Spleen (tissue), 7 donors: ENCODE results near the gene DKK2.

ENCODE experiments used
- CTCF ChIP-seq, 11 experiments: fragments of 200-600 bp in 7 of 11; fragments of 450-650 bp in 4 of 11; sonication (generic) in 4 of 11; IDR thresholded peaks in 8 of 11; conservative IDR thresholded peaks in 3 of 11; 1 replicate in 7 of 11; 2 replicates in 4 of 11; pipeline versions ENCODE4 v1.4.0 to v1.8.0; 2016 to 2021; ENCODE audit warnings: antibody characterized with exemption in 11 of 11, inconsistent platforms in 4 of 11, mild to moderate bottlenecking in 1 of 11
- POLR2A ChIP-seq, 3 donors: fragments of 450-650 bp; IDR thresholded peaks; one replicate each; pipeline ENCODE4 v1.5.1; 2017; ENCODE audit warnings: antibody characterized with exemption in 3 of 3, mild to moderate bottlenecking in 1 of 3
- donor health status: DM: no; HTN: no; CAD: no; lungs with moderate emphysema.
- donor health status: DM: no; HTN: no; CAD: no.
- donor health status: DM: no; HTN: no; CAD: no.

GRCh38 chr4:106993827-106994226, 42.3 kb downstream of the DKK2 start:
- no peak for TF ChIP-seq CTCF (IDR thresholded peaks at IDR 0.05 in 8 of 11, conservative IDR thresholded peaks at IDR 0.05 in 3 of 11)
- no peak for TF ChIP-seq POLR2A (IDR thresholded peaks at IDR 0.05)
